Ishikawa (cell line): ENCODE results near the gene SLC25A34.

Source experiments
- CEBPB ChIP-seq: IDR thresholded peaks from 2 replicates; pipeline ENCODE4 v1.6.1; 2012
- CREB1 ChIP-seq: IDR thresholded peaks from 2 replicates; pipeline ENCODE4 v1.6.1; 2012; ENCODE audit warnings: low read depth
- EGR1 ChIP-seq: IDR thresholded peaks from 2 replicates; pipeline ENCODE4 v1.6.1; 2012
- EP300 ChIP-seq: IDR thresholded peaks from 2 replicates; pipeline ENCODE4 v1.6.1; 2012; ENCODE audit warnings: borderline replicate concordance
- FOXM1 ChIP-seq: IDR thresholded peaks from 2 replicates; pipeline ENCODE4 v1.6.1; 2012; ENCODE audit warnings: low read depth, borderline replicate concordance
- NFIC ChIP-seq: IDR thresholded peaks from 2 replicates; pipeline ENCODE4 v1.6.1; 2012
- RAD21 ChIP-seq: IDR thresholded peaks from 2 replicates; pipeline ENCODE4 v1.6.1; 2012; ENCODE audit warnings: low read depth
- TAF1 ChIP-seq: IDR thresholded peaks from 2 replicates; pipeline ENCODE4 v1.6.1; 2012; ENCODE audit warnings: low read depth, mild to moderate bottlenecking
- TCF12 ChIP-seq: IDR thresholded peaks from 2 replicates; pipeline ENCODE4 v1.6.1; 2012; ENCODE audit warnings: low read depth
- TEAD4 ChIP-seq: IDR thresholded peaks from 2 replicates; pipeline ENCODE4 v1.6.1; 2012
- YY1 ChIP-seq: IDR thresholded peaks from 2 replicates; pipeline ENCODE4 v1.6.1; 2012; ENCODE audit warnings: low read depth
- ZBTB7A ChIP-seq: IDR thresholded peaks from 2 replicates; pipeline ENCODE4 v1.6.1; 2012; ENCODE audit warnings: low read depth
- TF ChIP-seq, protein P1 (sequence below): IDR thresholded peaks from 2 replicates; pipeline ENCODE4 v1.6.1; 2012
- TF ChIP-seq, protein P2 (sequence below): IDR thresholded peaks from 2 replicates; pipeline ENCODE4 v1.6.1; 2012; ENCODE audit warnings: low read depth, mild to moderate bottlenecking
- TF ChIP-seq, protein P3 (sequence below): IDR thresholded peaks from 2 replicates; pipeline ENCODE4 v1.6.1; 2012

SLC25A34 gene

GRCh38 chr1:15722411-15722810 lies 13.6 kb upstream of the SLC25A34 start:
- TF ChIP-seq TEAD4 (no peak), FOXM1 (no peak), RAD21 (no peak), CREB1 (no peak), ZBTB7A (no peak), CEBPB (no peak), TAF1 (no peak), TCF12 (no peak), EGR1 (no peak), NFIC (no peak), EP300 (no peak)
- TF ChIP-seq, protein P1, sequence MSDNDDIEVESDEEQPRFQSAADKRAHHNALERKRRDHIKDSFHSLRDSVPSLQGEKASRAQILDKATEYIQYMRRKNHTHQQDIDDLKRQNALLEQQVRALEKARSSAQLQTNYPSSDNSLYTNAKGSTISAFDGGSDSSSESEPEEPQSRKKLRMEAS, result no peak
- TF ChIP-seq, protein P2, sequence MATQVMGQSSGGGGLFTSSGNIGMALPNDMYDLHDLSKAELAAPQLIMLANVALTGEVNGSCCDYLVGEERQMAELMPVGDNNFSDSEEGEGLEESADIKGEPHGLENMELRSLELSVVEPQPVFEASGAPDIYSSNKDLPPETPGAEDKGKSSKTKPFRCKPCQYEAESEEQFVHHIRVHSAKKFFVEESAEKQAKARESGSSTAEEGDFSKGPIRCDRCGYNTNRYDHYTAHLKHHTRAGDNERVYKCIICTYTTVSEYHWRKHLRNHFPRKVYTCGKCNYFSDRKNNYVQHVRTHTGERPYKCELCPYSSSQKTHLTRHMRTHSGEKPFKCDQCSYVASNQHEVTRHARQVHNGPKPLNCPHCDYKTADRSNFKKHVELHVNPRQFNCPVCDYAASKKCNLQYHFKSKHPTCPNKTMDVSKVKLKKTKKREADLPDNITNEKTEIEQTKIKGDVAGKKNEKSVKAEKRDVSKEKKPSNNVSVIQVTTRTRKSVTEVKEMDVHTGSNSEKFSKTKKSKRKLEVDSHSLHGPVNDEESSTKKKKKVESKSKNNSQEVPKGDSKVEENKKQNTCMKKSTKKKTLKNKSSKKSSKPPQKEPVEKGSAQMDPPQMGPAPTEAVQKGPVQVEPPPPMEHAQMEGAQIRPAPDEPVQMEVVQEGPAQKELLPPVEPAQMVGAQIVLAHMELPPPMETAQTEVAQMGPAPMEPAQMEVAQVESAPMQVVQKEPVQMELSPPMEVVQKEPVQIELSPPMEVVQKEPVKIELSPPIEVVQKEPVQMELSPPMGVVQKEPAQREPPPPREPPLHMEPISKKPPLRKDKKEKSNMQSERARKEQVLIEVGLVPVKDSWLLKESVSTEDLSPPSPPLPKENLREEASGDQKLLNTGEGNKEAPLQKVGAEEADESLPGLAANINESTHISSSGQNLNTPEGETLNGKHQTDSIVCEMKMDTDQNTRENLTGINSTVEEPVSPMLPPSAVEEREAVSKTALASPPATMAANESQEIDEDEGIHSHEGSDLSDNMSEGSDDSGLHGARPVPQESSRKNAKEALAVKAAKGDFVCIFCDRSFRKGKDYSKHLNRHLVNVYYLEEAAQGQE, result no peak

DNA sequence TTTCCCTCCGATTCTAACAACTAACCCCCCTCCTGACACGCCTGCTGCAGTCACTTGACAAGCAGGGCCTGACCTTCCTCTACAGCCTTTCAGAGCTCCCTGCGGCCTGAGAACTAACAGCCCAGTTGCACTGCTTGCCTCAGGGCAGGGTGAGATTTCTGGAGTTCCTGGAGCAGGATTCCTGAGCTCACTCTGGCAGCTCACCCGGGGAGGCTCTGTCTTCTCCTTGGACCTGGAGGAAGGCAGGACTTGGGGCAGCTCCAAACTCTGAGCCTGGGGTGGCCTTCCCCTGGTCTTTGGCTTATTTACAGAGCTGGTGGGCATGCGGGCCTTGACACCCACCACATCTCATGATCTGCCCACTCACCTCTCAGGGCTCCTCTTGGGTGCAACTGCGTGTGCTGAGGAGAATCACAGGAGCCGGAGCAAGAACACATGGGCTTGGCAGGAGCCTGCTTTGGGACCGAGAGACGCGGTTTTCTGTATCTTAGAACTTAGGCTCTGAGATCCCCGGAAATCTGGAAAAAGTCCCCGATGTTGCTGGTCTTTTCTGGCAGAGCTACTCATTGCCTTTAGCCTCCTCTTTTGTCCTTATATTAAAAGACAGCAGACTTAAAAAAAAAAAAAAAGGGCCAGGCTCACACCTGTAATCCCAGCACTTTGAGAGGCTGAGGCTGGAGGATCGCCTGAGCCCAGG lies 13.1 kb upstream of the SLC25A34 start:
- TF ChIP-seq CEBPB (no peak), TCF12 (no peak), ZBTB7A (no peak), TAF1 (no peak), FOXM1 (no peak), CREB1 (no peak), NFIC (no peak), EGR1 (no peak), TEAD4 (no peak), EP300 (no peak)
- TF ChIP-seq, protein P2, result no peak
- TF ChIP-seq, protein P1, result no peak
- TF ChIP-seq, protein P3, sequence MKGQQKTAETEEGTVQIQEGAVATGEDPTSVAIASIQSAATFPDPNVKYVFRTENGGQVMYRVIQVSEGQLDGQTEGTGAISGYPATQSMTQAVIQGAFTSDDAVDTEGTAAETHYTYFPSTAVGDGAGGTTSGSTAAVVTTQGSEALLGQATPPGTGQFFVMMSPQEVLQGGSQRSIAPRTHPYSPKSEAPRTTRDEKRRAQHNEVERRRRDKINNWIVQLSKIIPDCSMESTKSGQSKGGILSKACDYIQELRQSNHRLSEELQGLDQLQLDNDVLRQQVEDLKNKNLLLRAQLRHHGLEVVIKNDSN, result no peak

DNA sequence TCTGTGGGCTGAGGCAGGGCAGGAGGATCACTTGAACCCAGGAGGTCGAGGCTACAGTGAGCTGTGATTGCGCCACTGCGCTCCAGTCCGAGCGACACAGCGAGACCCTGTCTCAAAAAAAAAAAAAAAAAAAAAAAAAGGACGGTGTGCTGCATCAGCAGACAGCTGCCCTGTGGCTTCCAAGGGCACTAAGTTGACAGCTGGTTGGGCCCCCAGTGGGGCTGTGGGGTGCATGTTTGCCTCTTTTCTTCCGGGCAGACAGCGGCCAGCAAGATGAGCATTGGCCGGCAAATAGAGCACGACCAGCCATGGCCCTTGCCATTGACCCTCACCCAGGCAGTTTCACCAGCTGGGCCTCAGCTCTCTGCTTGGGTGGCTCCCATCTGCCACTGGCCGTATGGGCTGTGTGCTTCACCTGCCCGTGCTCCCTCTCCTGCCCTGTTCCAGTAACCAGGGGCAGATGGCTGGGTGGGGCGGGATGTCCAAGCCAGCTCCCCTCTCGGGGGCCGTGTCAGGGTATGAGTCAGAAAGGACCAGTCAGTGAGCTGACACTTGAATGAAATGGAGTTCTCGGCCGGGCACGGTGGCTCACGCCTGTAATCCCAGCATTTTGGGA lies 12.3 kb upstream of the SLC25A34 start:
- TF ChIP-seq FOXM1, result no peak
- TF ChIP-seq RAD21, result no peak
- TF ChIP-seq EP300, result no peak
- TF ChIP-seq, protein P2, result no peak
- no peak for TF ChIP-seq TEAD4
- TF ChIP-seq NFIC, result no peak
- TF ChIP-seq, protein P3, result no peak
- TF ChIP-seq ZBTB7A, result no peak
- TF ChIP-seq, protein P1, result no peak
- no peak for TF ChIP-seq YY1
- TF ChIP-seq TCF12, result no peak
- no peak for TF ChIP-seq CEBPB
- TF ChIP-seq CREB1, result no peak
- TF ChIP-seq TAF1, result no peak
- no peak for TF ChIP-seq EGR1
